Measurements from ENCODE around the gene KCNQ4. TPM values are rescaled to one million over a fixed set of nuclear protein-coding genes. Genes with fewer than 3 reads are reported as not detected.

Gene KCNQ4
- total and polyA plus RNA-seq, 2 of the 4 experiments (the other 2 are of a cell fraction), result 0.07 TPM; not detected in 1

DNA sequence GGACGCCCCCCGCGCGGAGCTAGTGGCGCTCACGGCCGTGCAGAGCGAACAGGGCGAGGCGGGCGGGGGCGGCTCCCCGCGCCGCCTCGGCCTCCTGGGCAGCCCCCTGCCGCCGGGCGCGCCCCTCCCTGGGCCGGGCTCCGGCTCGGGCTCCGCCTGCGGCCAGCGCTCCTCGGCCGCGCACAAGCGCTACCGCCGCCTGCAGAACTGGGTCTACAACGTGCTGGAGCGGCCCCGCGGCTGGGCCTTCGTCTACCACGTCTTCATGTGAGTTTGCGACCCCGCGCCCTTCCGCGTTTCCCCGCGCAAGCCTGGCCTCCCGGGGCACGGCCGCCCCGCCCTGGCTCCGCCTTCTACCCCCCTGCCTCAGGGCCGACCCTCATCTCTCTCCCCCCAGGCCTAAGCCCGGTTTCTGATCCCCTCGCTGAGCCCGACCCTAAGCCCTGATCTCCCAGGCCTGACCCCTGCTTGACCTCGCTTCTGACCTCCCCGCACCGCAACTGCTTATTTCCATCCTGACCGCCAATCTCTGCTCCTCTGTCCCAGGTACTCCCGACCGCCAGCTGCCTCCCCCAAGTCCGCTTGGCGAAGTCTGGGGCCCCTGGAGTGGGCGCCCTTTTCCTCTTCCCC is 669 bp downstream of the KCNQ4 start:
- Histone ChIP-seq H2AK5ac (ENCODE audit: low read depth, low read length) (no peak overlapping the region), H2BK20ac (ENCODE audit: low read depth, low read length) (no peak overlapping the region), H3K27me3 (ENCODE audit: control insufficient read depth, insufficient read depth, low read length) (peaks cover 39% of the 10 kb centered on the region), H3K4me1 (ENCODE audit: control insufficient read depth, insufficient read depth, low read length) (no peaks in the 10 kb centered on the region; the same call in 1 of the 2 replicates), H3K14ac (replicated peaks; ENCODE audit: low read depth, low read length) (no peak overlapping the region), H2AFZ (replicated peaks; ENCODE audit: low read length, poor library complexity) (peak overlapping the region; percentile 84), H4K91ac (ENCODE audit: insufficient read depth, low read depth, low read length) (no peak overlapping the region), H3K4me3 (ENCODE audit: insufficient read depth, low read depth, low read length) (peak overlapping the region; percentile 16; the same call in 1 of the 2 replicates), H2BK5ac (ENCODE audit: low read depth, low read length, poor library complexity, severe bottlenecking) (no peak overlapping the region), H3K9me3 (ENCODE audit: control insufficient read depth, insufficient read depth, low read length) (no peaks in the 10 kb centered on the region), H3K27ac (ENCODE audit: insufficient read depth, low read length) (no peak overlapping the region), H3K4ac (ENCODE audit: low read depth, low read length) (no peak overlapping the region), H3K79me1 (ENCODE audit: low read depth in 1 of 2, low read length in 2 of 2) (no peaks in the 10 kb centered on the region), H3K56ac (ENCODE audit: extremely low read depth, insufficient read depth, low read length) (no peak overlapping the region), H2BK15ac (ENCODE audit: low read depth, low read length) (no peak overlapping the region), H3K36me3 (ENCODE audit: control insufficient read depth, insufficient read depth, low read length) (no peaks in the 10 kb centered on the region), H4K5ac (ENCODE audit: low read depth, low read length) (no peak overlapping the region), H3K9me1 (ENCODE audit: insufficient read depth, low read length) (no peaks in the 10 kb centered on the region; the same call in 1 of the 2 replicates), H3K18ac (ENCODE audit: low read depth, low read length) (no peak overlapping the region), H3K4me2 (ENCODE audit: low read depth, low read length) (peak overlapping the region; percentile 41; the same call in 1 of the 2 replicates), H3K9ac (ENCODE audit: low read depth, low read length) (no peak overlapping the region), H2AK9ac (replicated peaks; ENCODE audit: low read depth, low read length, poor library complexity) (peak overlapping the region; percentile 42), H2BK120ac (ENCODE audit: low read depth, low read length) (no peak overlapping the region), H3K23ac (ENCODE audit: low read depth, low read length) (no peak overlapping the region), H4K8ac (ENCODE audit: low read depth in 2 of 2, low read length in 2 of 2) (no peak overlapping the region), H4K20me1 (ENCODE audit: insufficient read depth, low read length) (no peaks in the 10 kb centered on the region)
- ATAC-seq (ENCODE audit: low read depth) (peak; percentile 58), DNase-seq (no peak)
- TF ChIP-seq BHLHE40 (IDR thresholded peaks at IDR 0.05; ENCODE audit: low read depth, low read length) (no peak), RAD21 (IDR thresholded peaks at IDR 0.05; ENCODE audit: low read length) (no peak), MAFK (IDR thresholded peaks at IDR 0.05; ENCODE audit: low read depth, low read length) (no peak), MXI1 (IDR thresholded peaks at IDR 0.05; ENCODE audit: borderline replicate concordance, low read depth, low read length) (no peak), CEBPB (IDR thresholded peaks at IDR 0.05; ENCODE audit: low read depth, low read length) (no peak), CHD1 (IDR thresholded peaks at IDR 0.05; ENCODE audit: low read depth, low read length) (no peak), NFE2L2 (IDR thresholded peaks at IDR 0.05; ENCODE audit: low read depth, low read length) (no peak), MAZ (IDR thresholded peaks at IDR 0.05; ENCODE audit: borderline replicate concordance, low read depth, low read length) (no peak), SMC3 (IDR thresholded peaks at IDR 0.05; ENCODE audit: low read depth, low read length) (no peak), RCOR1 (IDR thresholded peaks at IDR 0.05; ENCODE audit: insufficient replicate concordance, low read length) (no peak), POLR2A (IDR thresholded peaks at IDR 0.05; ENCODE audit: low read depth, low read length) (no peak), RFX5 (IDR thresholded peaks at IDR 0.05; ENCODE audit: low read depth, low read length) (no peak)
- TF ChIP-seq, protein P1, sequence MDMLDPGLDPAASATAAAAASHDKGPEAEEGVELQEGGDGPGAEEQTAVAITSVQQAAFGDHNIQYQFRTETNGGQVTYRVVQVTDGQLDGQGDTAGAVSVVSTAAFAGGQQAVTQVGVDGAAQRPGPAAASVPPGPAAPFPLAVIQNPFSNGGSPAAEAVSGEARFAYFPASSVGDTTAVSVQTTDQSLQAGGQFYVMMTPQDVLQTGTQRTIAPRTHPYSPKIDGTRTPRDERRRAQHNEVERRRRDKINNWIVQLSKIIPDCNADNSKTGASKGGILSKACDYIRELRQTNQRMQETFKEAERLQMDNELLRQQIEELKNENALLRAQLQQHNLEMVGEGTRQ (IDR thresholded peaks at IDR 0.05; ENCODE audit: low read depth, low read length), result no peak
- CTCF ChIA-PET, result no interaction called here
- intact Hi-C loops (cut with micrococcal nuclease), result loop anchor here (10.0 kb wide), 1 partner anchor 169 kb away; no protein-coding TSS in a partner anchor
- in situ Hi-C loops (cut with MboI; ENCODE audit: low sequenced_read_pairs), result no loop called here
- dilution Hi-C loops (cut with HindIII; ENCODE audit: low sequenced_read_pairs, unreplicated experiment), result no loop called here
- 22% methylated on average over 16 of the region's 63 CpGs; no CpG with 5 or more reads in 1 of the 2 experiments for WGBS, 2 experiments (ENCODE audit: extremely low coverage in 2 of 2, insufficient read length in 1 of 2)
- BruUV-seq (replicated peaks), result no TSS peak
- POLR2A ChIA-PET (ENCODE audit: unreplicated experiment), result no interaction called here

Data from IMR-90 (cell line).